Measurements from ENCODE around the gene CYP27C1. TPM values are rescaled to one million over a fixed set of nuclear protein-coding genes. Genes with fewer than 3 reads are reported as not detected.

Gene CYP27C1
- total RNA-seq, 1 donor = 2.2 TPM

DNA sequence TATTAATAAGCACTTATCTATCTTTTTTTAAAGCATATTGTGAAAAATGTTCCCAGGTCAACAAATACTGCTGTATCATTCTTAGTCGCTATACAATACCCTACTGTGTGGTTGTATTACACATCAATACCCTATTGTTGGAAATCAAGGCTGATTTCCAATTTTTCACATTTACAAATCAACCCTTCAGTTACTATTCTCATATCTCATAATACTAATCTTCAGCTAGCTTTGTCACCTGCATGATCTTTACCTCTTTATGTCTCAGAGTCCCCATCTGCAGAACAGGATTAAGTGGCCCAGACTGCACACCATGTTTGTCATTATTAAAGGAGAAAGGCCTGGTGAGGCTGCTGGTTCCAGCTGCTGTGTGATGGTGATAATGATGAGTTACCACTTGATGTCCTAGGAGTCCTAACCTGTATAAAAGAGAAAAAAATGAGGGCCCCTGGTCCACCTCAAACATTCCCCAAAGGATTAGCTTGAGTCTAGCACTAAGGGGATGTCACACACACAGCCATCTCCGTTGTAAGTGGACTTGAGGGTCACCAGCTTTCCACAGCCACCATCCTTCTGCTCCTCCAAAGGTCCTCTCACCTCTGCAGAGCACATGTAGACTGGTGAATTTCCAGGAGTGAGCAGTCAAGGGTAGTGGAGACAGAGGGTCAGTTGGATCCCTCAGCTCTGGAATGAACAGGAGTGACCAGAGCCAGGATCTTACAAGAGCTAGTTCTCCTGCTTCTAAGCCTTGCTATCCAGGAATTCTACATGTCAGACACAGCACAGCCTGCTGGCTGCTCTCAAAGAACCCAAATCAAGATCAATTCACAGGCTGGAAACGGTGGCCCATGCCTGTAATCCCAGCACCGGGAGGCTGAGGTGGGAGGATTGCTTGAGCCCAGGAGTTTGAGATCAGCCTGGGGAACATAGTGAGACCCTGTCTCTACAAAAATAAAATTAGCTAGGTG lies 77.2 kb downstream of the CYP27C1 start:
- Histone ChIP-seq H3K4me2 (ENCODE audit: insufficient read depth, low read length) (no peak overlapping the region), H2AFZ (ENCODE audit: low read length) (peak overlapping the region; percentile 91)
- TF ChIP-seq, protein P1, sequence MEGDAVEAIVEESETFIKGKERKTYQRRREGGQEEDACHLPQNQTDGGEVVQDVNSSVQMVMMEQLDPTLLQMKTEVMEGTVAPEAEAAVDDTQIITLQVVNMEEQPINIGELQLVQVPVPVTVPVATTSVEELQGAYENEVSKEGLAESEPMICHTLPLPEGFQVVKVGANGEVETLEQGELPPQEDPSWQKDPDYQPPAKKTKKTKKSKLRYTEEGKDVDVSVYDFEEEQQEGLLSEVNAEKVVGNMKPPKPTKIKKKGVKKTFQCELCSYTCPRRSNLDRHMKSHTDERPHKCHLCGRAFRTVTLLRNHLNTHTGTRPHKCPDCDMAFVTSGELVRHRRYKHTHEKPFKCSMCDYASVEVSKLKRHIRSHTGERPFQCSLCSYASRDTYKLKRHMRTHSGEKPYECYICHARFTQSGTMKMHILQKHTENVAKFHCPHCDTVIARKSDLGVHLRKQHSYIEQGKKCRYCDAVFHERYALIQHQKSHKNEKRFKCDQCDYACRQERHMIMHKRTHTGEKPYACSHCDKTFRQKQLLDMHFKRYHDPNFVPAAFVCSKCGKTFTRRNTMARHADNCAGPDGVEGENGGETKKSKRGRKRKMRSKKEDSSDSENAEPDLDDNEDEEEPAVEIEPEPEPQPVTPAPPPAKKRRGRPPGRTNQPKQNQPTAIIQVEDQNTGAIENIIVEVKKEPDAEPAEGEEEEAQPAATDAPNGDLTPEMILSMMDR (IDR thresholded peaks at IDR 0.05; ENCODE audit: extremely low read depth, low read depth, low read length) = no peak

DNA sequence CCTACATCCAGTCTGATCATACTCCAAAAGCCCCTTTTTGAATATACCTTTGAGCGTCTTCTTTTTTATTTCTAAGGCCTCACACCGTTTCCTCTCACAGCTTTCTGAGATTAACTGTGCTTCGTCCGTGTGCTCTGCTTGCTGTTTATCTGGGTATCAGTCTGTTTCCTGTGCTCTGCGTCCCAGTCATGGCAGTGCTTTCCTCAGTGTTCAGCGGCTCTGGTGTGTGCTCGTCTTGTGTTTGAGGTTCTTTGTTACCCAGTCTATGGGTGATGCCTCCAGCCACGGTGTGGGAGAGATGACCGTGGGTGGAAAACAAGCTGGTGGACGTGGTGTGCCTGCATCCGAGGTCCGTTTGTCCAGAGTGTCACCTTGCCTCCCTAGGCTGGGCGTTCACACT lies 79.6 kb downstream of the CYP27C1 start:
- TF ChIP-seq, protein P1 (IDR thresholded peaks at IDR 0.05; ENCODE audit: extremely low read depth, low read depth, low read length) = no peak
- peak overlapping the region; percentile 32 for H2AFZ ChIP-seq (ENCODE audit: low read length)
- no peak overlapping the region for H3K27ac ChIP-seq (ENCODE audit: low read depth, low read length)
- no peaks in the 10 kb centered on the region for H3K9me3 ChIP-seq (ENCODE audit: low read depth, low read length)
- no peaks in the 10 kb centered on the region for H3K27me3 ChIP-seq (ENCODE audit: insufficient read depth, low read length)
- H3K4me2 ChIP-seq (ENCODE audit: insufficient read depth, low read length) = no peak overlapping the region
- no peak overlapping the region for H3K4me3 ChIP-seq (ENCODE audit: insufficient read depth, low read length)
- H3K4me1 ChIP-seq (ENCODE audit: insufficient read depth, low read length) = peaks cover 19% of the 10 kb centered on the region
- no peaks in the 10 kb centered on the region for H3K36me3 ChIP-seq (ENCODE audit: insufficient read depth, low read length)
- no peak for DNase-seq (ENCODE audit: insufficient read length, low spot score, missing footprints)
- H4K20me1 ChIP-seq (ENCODE audit: insufficient read depth, low read length) = no peaks in the 10 kb centered on the region
- H3K79me2 ChIP-seq (ENCODE audit: insufficient read depth, low read length) = no peaks in the 10 kb centered on the region

More for the DNA sequence above, 77.2 kb downstream of the CYP27C1 start:
- peaks cover 36% of the 10 kb centered on the region for H3K4me1 ChIP-seq (ENCODE audit: insufficient read depth, low read length)
- no peaks in the 10 kb centered on the region for H4K20me1 ChIP-seq (ENCODE audit: insufficient read depth, low read length)
- H3K4me3 ChIP-seq (ENCODE audit: insufficient read depth, low read length) = no peak overlapping the region
- H3K79me2 ChIP-seq (ENCODE audit: insufficient read depth, low read length) = no peaks in the 10 kb centered on the region
- H3K27ac ChIP-seq (ENCODE audit: low read depth, low read length) = peak overlapping the region; percentile 81
- H3K27me3 ChIP-seq (ENCODE audit: insufficient read depth, low read length) = no peaks in the 10 kb centered on the region
- DNase-seq (ENCODE audit: insufficient read length, low spot score, missing footprints) = no peak
- H3K36me3 ChIP-seq (ENCODE audit: insufficient read depth, low read length) = no peaks in the 10 kb centered on the region
- H3K9me3 ChIP-seq (ENCODE audit: low read depth, low read length) = no peaks in the 10 kb centered on the region

DNA sequence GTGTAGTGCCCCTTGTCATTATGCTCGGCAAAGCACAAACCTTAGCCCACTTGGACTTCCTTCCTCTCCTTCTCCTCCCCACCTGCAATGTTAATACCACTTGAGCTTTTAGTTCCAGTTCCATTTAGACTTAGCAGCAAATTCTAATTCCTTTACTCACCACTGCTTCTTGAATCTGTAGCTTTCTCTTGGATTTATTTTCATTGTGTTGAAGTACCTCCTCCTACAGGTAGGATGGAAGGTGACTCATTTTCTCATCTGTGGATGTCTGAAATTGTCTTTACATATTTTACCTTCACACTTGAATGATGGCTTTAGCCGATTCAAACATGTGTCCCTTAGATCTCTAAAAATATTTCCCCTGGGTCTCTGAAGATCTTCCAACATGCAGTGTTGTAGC lies 80.3 kb downstream of the CYP27C1 start:
- no peak overlapping the region for H3K27ac ChIP-seq (ENCODE audit: low read depth, low read length)
- DNase-seq (ENCODE audit: insufficient read length, low spot score, missing footprints) = no peak
- no peaks in the 10 kb centered on the region for H3K36me3 ChIP-seq (ENCODE audit: insufficient read depth, low read length)
- H3K9me3 ChIP-seq (ENCODE audit: low read depth, low read length) = no peaks in the 10 kb centered on the region
- H3K4me2 ChIP-seq (ENCODE audit: insufficient read depth, low read length) = no peak overlapping the region
- peaks cover 13% of the 10 kb centered on the region for H3K4me1 ChIP-seq (ENCODE audit: insufficient read depth, low read length)
- H3K27me3 ChIP-seq (ENCODE audit: insufficient read depth, low read length) = no peaks in the 10 kb centered on the region
- H4K20me1 ChIP-seq (ENCODE audit: insufficient read depth, low read length) = no peaks in the 10 kb centered on the region
- H2AFZ ChIP-seq (ENCODE audit: low read length) = no peak overlapping the region
- no peak overlapping the region for H3K4me3 ChIP-seq (ENCODE audit: insufficient read depth, low read length)
- TF ChIP-seq, protein P1 (IDR thresholded peaks at IDR 0.05; ENCODE audit: extremely low read depth, low read depth, low read length) = no peak
- no peaks in the 10 kb centered on the region for H3K79me2 ChIP-seq (ENCODE audit: insufficient read depth, low read length)

DNA sequence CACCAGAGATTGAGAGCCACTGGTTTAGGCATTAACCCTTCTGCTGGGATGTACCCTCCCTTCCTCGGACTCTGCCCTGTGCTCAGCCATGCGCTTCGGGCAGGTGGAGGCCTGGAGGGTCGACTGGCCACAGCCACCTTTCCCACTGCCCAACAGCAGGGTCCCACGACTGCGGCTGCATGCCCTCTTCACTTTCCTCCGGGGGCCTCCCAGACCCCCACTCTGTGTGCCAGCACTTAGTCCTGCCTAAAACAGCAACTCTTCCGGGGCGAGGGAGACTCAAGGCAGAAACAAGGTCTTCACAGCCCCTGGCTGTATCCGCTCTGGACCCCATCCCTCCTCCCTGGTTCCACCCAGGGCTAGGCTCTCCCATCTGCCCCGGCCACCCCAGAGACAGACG lies 81.8 kb downstream of the CYP27C1 start:
- H3K4me3 ChIP-seq (ENCODE audit: insufficient read depth, low read length) = no peak overlapping the region
- TF ChIP-seq, protein P1 (IDR thresholded peaks at IDR 0.05; ENCODE audit: extremely low read depth, low read depth, low read length) = no peak

More for the DNA sequence above, 81.8 kb downstream of the CYP27C1 start:
- no peaks in the 10 kb centered on the region for H3K27me3 ChIP-seq (ENCODE audit: insufficient read depth, low read length)
- no peak overlapping the region for H2AFZ ChIP-seq (ENCODE audit: low read length)
- H3K4me2 ChIP-seq (ENCODE audit: insufficient read depth, low read length) = no peak overlapping the region
- no peaks in the 10 kb centered on the region for H3K79me2 ChIP-seq (ENCODE audit: insufficient read depth, low read length)
- no peaks in the 10 kb centered on the region for H3K4me1 ChIP-seq (ENCODE audit: insufficient read depth, low read length)
- no peaks in the 10 kb centered on the region for H4K20me1 ChIP-seq (ENCODE audit: insufficient read depth, low read length)
- H3K27ac ChIP-seq (ENCODE audit: low read depth, low read length) = no peak overlapping the region
- H3K9me3 ChIP-seq (ENCODE audit: low read depth, low read length) = no peaks in the 10 kb centered on the region
- DNase-seq (ENCODE audit: insufficient read length, low spot score, missing footprints) = no peak
- H3K36me3 ChIP-seq (ENCODE audit: insufficient read depth, low read length) = no peaks in the 10 kb centered on the region
